Measurements from ENCODE around the gene OR10H1.
"Not testable (repeated sequence)": the region's sequence is repeated elsewhere in the genome, so short reads cannot be mapped to it uniquely, and the experiment has no call there.

Gene OR10H1

GRCh38 chr19:15781661-15782060 is 33.8 kb downstream of the OR10H1 start:
- no peaks in the 10 kb centered on the region for H3K27me3 ChIP-seq (ENCODE audit: control insufficient read depth, insufficient read depth, low read length)

GRCh38 chr19:15780610-15781418 is 34.6 kb downstream of the OR10H1 start:
- H3K4me3 ChIP-seq (ENCODE audit: low read depth, low read length) = no peak overlapping the region
- no peaks in the 10 kb centered on the region for H3K27me3 ChIP-seq (ENCODE audit: control insufficient read depth, insufficient read depth, low read length)
- no peak overlapping the region for H3K9ac ChIP-seq (ENCODE audit: low read depth, low read length)

More at GRCh38 chr19:15781661-15782060, 33.8 kb downstream of the OR10H1 start:
- Histone ChIP-seq H3K9ac (ENCODE audit: low read depth, low read length) (no peak overlapping the region), H3K36me3 (ENCODE audit: control insufficient read depth, insufficient read depth, low read length) (no peaks in the 10 kb centered on the region), H3K9me3 (ENCODE audit: control insufficient read depth, insufficient read depth, low read length) (no peaks in the 10 kb centered on the region), H3K4me3 (ENCODE audit: low read depth, low read length) (no peak overlapping the region), H3K4me1 (ENCODE audit: control insufficient read depth, insufficient read depth, low read length) (no peaks in the 10 kb centered on the region)

GRCh38 chr19:15779756-15780476 is 35.5 kb downstream of the OR10H1 start:
- no peaks in the 10 kb centered on the region for H3K27me3 ChIP-seq (ENCODE audit: control insufficient read depth, insufficient read depth, low read length)
- no peaks in the 10 kb centered on the region for H3K9me3 ChIP-seq (ENCODE audit: control insufficient read depth, insufficient read depth, low read length)
- no peak overlapping the region for H3K9ac ChIP-seq (ENCODE audit: low read depth, low read length)
- H3K4me3 ChIP-seq (ENCODE audit: low read depth, low read length) = no peak overlapping the region
- H3K4me1 ChIP-seq (ENCODE audit: control insufficient read depth, insufficient read depth, low read length) = no peaks in the 10 kb centered on the region
- H3K36me3 ChIP-seq (ENCODE audit: control insufficient read depth, insufficient read depth, low read length) = no peaks in the 10 kb centered on the region

More at GRCh38 chr19:15780610-15781418, 34.6 kb downstream of the OR10H1 start:
- H3K4me1 ChIP-seq (ENCODE audit: control insufficient read depth, insufficient read depth, low read length) = no peaks in the 10 kb centered on the region
- H3K36me3 ChIP-seq (ENCODE audit: control insufficient read depth, insufficient read depth, low read length) = no peaks in the 10 kb centered on the region
- no peaks in the 10 kb centered on the region for H3K9me3 ChIP-seq (ENCODE audit: control insufficient read depth, insufficient read depth, low read length)

GRCh38 chr19:15776991-15777970 is 38.2 kb downstream of the OR10H1 start:
- Histone ChIP-seq H3K9ac (ENCODE audit: low read depth, low read length) (no peak overlapping the region), H3K4me1 (ENCODE audit: control insufficient read depth, insufficient read depth, low read length) (no peaks in the 10 kb centered on the region), H3K27me3 (ENCODE audit: control insufficient read depth, insufficient read depth, low read length) (peaks cover 3% of the 10 kb centered on the region), H3K9me3 (ENCODE audit: control insufficient read depth, insufficient read depth, low read length) (no peaks in the 10 kb centered on the region), H3K36me3 (ENCODE audit: control insufficient read depth, insufficient read depth, low read length) (no peaks in the 10 kb centered on the region), H3K4me3 (ENCODE audit: low read depth, low read length) (no peak overlapping the region)

- H3K9ac ChIP-seq (ENCODE audit: low read depth, low read length) = no peak overlapping the region
- H3K9me3 ChIP-seq (ENCODE audit: control insufficient read depth, insufficient read depth, low read length) = no peaks in the 10 kb centered on the region
- H3K4me1 ChIP-seq (ENCODE audit: control insufficient read depth, insufficient read depth, low read length) = no peaks in the 10 kb centered on the region
- H3K36me3 ChIP-seq (ENCODE audit: control insufficient read depth, insufficient read depth, low read length) = no peaks in the 10 kb centered on the region
- no peak overlapping the region for H3K4me3 ChIP-seq (ENCODE audit: low read depth, low read length)
- H3K27me3 ChIP-seq (ENCODE audit: control insufficient read depth, insufficient read depth, low read length) = peaks cover 3% of the 10 kb centered on the region
Measured at GRCh38 chr19:15776264-15776663, 39.2 kb downstream of the OR10H1 start.

GRCh38 chr19:15775249-15775648 is 40.2 kb downstream of the OR10H1 start:
- Histone ChIP-seq H3K27me3 (ENCODE audit: control insufficient read depth, insufficient read depth, low read length) (peaks cover 3% of the 10 kb centered on the region), H3K9me3 (ENCODE audit: control insufficient read depth, insufficient read depth, low read length) (no peaks in the 10 kb centered on the region), H3K4me1 (ENCODE audit: control insufficient read depth, insufficient read depth, low read length) (no peaks in the 10 kb centered on the region), H3K4me3 (ENCODE audit: low read depth, low read length) (no peak overlapping the region), H3K9ac (ENCODE audit: low read depth, low read length) (no peak overlapping the region), H3K36me3 (ENCODE audit: control insufficient read depth, insufficient read depth, low read length) (no peaks in the 10 kb centered on the region)

- H3K9ac ChIP-seq (ENCODE audit: low read depth, low read length); H3K27me3 ChIP-seq (ENCODE audit: control insufficient read depth, insufficient read depth, low read length); H3K4me3 ChIP-seq (ENCODE audit: low read depth, low read length); H3K4me1 ChIP-seq (ENCODE audit: control insufficient read depth, insufficient read depth, low read length); H3K9me3 ChIP-seq (ENCODE audit: control insufficient read depth, insufficient read depth, low read length); H3K36me3 ChIP-seq (ENCODE audit: control insufficient read depth, insufficient read depth, low read length): not testable (repeated sequence)
Measured at GRCh38 chr19:15774159-15774558, 41.3 kb downstream of the OR10H1 start.

- peaks cover 3% of the 10 kb centered on the region for H3K27me3 ChIP-seq (ENCODE audit: control insufficient read depth, insufficient read depth, low read length)
- H3K36me3 ChIP-seq (ENCODE audit: control insufficient read depth, insufficient read depth, low read length) = no peaks in the 10 kb centered on the region
- no peak overlapping the region for H3K4me3 ChIP-seq (ENCODE audit: low read depth, low read length)
- H3K9ac ChIP-seq (ENCODE audit: low read depth, low read length) = no peak overlapping the region
- no peaks in the 10 kb centered on the region for H3K4me1 ChIP-seq (ENCODE audit: control insufficient read depth, insufficient read depth, low read length)
- H3K9me3 ChIP-seq (ENCODE audit: control insufficient read depth, insufficient read depth, low read length) = no peaks in the 10 kb centered on the region
Measured at GRCh38 chr19:15769586-15769985, 45.9 kb downstream of the OR10H1 start.

- peaks cover 20% of the 10 kb centered on the region for H3K27me3 ChIP-seq (ENCODE audit: control insufficient read depth, insufficient read depth, low read length)
- H3K9me3 ChIP-seq (ENCODE audit: control insufficient read depth, insufficient read depth, low read length) = no peaks in the 10 kb centered on the region
- peak overlapping the region; percentile 37 for H3K9ac ChIP-seq (ENCODE audit: low read depth, low read length)
- H3K4me1 ChIP-seq (ENCODE audit: control insufficient read depth, insufficient read depth, low read length) = no peaks in the 10 kb centered on the region
- H3K36me3 ChIP-seq (ENCODE audit: control insufficient read depth, insufficient read depth, low read length) = no peaks in the 10 kb centered on the region
- peak overlapping the region; percentile 45 for H3K4me3 ChIP-seq (ENCODE audit: low read depth, low read length)
Measured at GRCh38 chr19:15759962-15760565, 55.4 kb downstream of the OR10H1 start.

GRCh38 chr19:15758379-15758778 is 57.1 kb downstream of the OR10H1 start:
- no peaks in the 10 kb centered on the region for H3K9me3 ChIP-seq (ENCODE audit: control insufficient read depth, insufficient read depth, low read length)
- H3K4me3 ChIP-seq (ENCODE audit: low read depth, low read length) = no peak overlapping the region
- no peak overlapping the region for H3K9ac ChIP-seq (ENCODE audit: low read depth, low read length)
- no peaks in the 10 kb centered on the region for H3K4me1 ChIP-seq (ENCODE audit: control insufficient read depth, insufficient read depth, low read length)
- H3K27me3 ChIP-seq (ENCODE audit: control insufficient read depth, insufficient read depth, low read length) = peaks cover 20% of the 10 kb centered on the region
- no peaks in the 10 kb centered on the region for H3K36me3 ChIP-seq (ENCODE audit: control insufficient read depth, insufficient read depth, low read length)
